Measurements from ENCODE around the gene EGLN3.

- no peak for TF ChIP-seq ZBTB33 (IDR thresholded peaks at IDR 0.05)
- no peak for TF ChIP-seq CTCF (IDR thresholded peaks at IDR 0.05; ENCODE audit: low read depth, low read length, missing input control)
- TF ChIP-seq YY1 (IDR thresholded peaks at IDR 0.05) = no peak
- no peak for TF ChIP-seq SP1 (IDR thresholded peaks at IDR 0.05)
- TF ChIP-seq FOXA1 (IDR thresholded peaks at IDR 0.05) = no peak
These were observed 49.5 kb upstream of the EGLN3 start for GRCh38 chr14:34000396-34000795.

All from liver (tissue), 3 donors.